Hepatocyte (in vitro differentiated cells): Measurements from ENCODE around the gene CASP14.

ENCODE experiments used
- EZH2 ChIP-seq: fragments of 200-600 bp; sonication (generic); IDR thresholded peaks from 2 replicates; pipeline ENCODE4 v1.6.1; 2016; ENCODE audit warnings: antibody characterized with exemption, mild to moderate bottlenecking, borderline replicate concordance
- TF ChIP-seq, protein P1 (sequence below): fragments of 200-600 bp; sonication (generic); IDR thresholded peaks from 2 replicates; pipeline ENCODE4 v1.5.1; 2016; ENCODE audit warnings: antibody characterized with exemption, mild to moderate bottlenecking; ENCODE audit not compliant: poor library complexity

DNA sequence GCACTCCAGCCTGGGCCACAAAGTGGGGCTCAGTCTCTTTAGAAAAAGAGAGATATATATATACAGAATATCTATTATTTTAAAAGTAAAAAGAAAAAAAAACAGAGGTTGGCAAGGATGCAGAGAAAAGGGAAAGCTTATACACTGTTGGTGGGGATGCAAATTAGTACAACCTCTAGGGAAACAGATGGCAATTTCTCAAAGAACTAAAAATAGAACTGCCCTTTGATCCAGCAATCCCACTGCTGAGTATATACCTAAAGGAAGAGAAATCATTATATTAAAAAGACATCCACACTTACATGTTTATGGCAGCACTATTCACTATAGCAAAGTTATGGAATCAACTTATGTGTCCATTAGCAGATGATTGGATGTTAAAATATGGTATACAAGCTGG, 41.0 kb upstream of the CASP14 start:
- no peak for TF ChIP-seq EZH2
- TF ChIP-seq, protein P1, sequence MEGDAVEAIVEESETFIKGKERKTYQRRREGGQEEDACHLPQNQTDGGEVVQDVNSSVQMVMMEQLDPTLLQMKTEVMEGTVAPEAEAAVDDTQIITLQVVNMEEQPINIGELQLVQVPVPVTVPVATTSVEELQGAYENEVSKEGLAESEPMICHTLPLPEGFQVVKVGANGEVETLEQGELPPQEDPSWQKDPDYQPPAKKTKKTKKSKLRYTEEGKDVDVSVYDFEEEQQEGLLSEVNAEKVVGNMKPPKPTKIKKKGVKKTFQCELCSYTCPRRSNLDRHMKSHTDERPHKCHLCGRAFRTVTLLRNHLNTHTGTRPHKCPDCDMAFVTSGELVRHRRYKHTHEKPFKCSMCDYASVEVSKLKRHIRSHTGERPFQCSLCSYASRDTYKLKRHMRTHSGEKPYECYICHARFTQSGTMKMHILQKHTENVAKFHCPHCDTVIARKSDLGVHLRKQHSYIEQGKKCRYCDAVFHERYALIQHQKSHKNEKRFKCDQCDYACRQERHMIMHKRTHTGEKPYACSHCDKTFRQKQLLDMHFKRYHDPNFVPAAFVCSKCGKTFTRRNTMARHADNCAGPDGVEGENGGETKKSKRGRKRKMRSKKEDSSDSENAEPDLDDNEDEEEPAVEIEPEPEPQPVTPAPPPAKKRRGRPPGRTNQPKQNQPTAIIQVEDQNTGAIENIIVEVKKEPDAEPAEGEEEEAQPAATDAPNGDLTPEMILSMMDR, result no peak
